VCaP (cell line): ENCODE results near the gene RASGRF2.

Experiments used
- H3K27ac ChIP-seq: fragments of 450-650 bp; 2 replicates; pipeline ENCODE4 v1.5.1; 2017
- TF ChIP-seq, protein P1 (sequence below): fragments of 450-650 bp; conservative IDR thresholded peaks from 2 replicates; pipeline ENCODE4 v1.5.1; 2017; ENCODE audit warnings: mild to moderate bottlenecking, moderate library complexity

Gene RASGRF2

DNA sequence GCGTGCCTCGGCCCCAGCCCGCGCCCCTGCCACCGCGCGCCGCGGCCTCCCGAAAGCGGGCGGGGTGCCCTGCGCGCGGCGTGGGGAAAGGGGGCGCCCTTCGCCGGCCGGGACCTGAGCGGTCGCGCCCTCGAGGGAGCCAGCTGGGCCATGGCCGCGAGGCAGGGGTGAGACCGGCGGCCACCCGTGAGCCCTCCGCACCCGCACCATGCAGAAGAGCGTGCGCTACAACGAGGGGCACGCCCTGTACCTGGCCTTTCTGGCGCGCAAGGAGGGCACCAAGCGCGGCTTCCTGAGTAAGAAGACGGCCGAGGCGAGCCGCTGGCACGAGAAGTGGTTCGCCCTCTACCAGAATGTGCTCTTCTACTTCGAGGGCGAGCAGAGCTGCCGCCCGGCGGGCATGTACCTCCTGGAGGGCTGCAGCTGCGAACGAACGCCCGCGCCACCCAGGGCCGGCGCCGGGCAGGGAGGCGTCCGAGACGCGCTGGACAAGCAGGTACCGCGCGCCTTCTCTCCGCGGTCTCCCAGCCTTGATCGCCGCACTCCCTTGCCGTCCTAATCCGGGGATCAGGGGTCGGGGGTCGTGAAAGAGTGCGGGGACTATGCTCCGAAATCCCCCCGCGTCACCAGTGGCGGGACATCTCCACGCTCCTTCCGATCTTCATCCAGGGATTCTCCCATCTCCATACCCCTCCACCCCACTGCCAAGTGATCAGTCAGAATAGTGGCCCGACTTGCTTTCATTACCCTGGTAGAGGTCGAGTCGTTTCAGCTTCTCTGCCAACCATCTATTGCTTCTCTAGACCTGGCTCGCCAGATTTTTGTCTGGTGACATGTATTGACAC is 590 bp downstream of the RASGRF2 start:
- TF ChIP-seq, protein P1, sequence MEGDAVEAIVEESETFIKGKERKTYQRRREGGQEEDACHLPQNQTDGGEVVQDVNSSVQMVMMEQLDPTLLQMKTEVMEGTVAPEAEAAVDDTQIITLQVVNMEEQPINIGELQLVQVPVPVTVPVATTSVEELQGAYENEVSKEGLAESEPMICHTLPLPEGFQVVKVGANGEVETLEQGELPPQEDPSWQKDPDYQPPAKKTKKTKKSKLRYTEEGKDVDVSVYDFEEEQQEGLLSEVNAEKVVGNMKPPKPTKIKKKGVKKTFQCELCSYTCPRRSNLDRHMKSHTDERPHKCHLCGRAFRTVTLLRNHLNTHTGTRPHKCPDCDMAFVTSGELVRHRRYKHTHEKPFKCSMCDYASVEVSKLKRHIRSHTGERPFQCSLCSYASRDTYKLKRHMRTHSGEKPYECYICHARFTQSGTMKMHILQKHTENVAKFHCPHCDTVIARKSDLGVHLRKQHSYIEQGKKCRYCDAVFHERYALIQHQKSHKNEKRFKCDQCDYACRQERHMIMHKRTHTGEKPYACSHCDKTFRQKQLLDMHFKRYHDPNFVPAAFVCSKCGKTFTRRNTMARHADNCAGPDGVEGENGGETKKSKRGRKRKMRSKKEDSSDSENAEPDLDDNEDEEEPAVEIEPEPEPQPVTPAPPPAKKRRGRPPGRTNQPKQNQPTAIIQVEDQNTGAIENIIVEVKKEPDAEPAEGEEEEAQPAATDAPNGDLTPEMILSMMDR: no peak
- H3K27ac ChIP-seq: peak overlapping the region; percentile 37

DNA sequence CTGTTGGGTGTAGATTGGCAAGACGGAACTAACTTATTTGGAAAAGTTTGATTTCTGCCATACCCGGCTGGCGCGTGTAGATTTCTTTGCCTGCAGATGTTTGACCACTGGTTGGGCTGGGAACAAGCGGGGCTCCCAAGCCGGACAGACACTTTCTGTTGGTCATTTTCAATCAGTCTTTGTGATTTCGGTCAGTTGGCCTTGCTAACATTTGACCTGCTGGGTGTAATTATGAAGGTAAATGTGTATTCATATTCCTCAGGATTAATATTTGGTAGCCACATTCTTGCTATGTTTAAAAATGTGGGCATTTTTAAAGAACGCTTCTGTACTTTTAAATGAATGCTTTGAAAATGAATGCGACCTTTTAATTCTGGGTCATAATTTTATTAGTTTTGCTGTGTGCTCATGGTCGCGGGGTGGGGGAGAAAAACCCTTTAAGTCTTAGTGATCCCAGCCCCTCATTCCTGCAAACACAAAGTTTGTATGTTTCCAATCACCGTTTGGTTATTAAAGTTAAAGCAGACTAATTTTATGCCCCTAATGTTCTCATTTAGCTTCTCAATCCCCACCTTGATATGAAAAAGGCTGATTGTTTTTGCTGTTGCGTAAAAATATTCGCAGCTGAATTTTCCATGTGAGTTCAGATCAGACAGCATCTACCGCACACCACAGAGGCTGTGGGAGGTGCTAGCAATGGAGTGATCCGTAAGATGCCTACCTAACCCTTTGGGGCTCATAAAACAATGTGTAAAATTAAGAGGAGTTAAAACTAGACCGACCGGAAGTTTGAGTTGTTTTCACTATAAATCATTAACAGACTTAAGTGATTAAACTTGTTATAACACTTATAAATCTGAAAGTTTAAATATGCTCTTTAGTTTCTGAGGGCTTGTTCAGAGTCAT is 1.5 kb downstream of the RASGRF2 start:
- TF ChIP-seq, protein P1: no peak
- H3K27ac ChIP-seq: peak overlapping the region; percentile 37

DNA sequence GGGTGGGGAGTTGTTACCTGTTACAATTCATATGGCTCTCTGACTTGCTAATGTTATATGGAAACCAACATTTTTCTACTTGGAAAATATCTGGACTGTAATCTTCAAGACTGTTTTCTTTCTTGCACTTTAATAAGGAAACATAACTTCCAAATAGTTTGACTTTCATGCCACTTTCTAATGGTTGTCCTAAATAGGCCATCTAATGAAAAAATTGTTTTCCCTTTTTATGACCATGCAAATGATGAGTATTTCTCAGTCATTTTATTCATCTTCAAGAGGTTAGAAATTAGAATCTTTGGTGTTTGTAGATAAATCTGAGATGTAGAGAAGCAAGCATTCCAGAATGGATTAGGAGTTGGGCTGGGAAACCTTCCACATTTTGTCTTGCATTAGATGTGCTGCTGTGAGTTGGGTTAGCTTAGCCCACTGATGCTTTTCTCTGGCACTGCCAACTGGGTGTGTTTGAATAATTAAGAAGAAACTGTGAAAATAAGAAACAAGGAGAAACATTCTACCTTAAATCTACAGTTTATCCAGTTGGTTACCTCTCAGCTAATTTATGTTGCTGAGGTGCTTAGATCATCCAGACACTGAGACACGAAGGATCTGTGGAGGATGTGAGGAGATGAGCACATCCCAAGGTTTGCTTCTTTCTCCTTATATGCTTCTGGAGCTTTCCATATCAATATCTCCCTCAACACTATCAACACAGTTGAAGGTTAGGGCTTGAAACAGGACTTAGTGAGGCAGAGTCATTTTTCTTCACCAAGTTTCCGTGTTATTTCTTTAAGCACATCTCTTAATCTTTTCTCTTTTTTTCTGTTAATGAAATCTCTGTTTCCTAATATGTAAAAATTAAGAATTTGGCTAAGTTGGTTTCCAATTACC is 2.7 kb downstream of the RASGRF2 start:
- H3K27ac ChIP-seq: 0 out of 2 replicates have a peak overlapping the region, but pooled peaks have one; percentile 37
- TF ChIP-seq, protein P1: no peak

DNA sequence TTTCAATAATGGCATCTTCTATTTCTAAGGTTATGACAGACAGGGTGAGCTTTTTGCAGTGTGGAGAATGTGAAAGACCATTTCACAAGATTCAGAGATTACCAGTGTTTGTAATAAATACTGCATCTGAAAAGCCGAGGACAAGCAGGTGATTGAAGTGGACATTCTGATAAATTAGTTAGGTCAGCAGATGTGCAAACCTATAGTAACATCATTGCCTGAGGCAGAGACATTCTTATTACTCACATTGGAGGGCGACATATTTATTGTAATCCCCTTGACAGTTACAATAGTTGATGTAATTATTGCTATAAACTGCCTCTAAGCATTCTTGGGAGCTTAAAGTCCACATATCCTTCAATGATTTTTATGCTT is 3.3 kb downstream of the RASGRF2 start:
- no peak overlapping the region for H3K27ac ChIP-seq
- TF ChIP-seq, protein P1: no peak

DNA sequence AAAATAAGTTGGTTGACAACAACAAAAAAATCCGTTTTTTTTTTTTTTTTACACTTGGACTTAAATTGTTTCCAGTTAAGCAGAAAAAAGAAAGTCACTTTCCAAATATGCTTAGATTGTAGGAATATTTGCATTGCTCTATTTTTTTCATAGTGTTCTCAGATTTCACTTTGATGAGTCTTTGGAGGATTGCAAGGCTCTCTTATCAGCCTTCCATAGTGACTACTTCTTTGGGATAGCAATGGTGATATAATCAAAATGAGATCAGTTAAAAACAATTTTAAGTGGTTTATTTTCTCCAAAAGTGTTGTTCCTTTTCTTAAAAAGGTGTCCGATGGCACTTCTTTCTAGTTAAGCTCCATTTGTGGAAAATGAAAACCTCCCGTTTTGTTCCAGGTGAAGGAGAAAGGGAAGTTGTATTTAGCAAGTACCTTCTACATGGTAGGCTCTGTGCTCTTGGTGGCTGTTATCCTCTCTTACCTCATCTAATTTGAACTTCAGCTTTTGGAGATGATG is 3.9 kb downstream of the RASGRF2 start:
- TF ChIP-seq, protein P1: no peak

DNA sequence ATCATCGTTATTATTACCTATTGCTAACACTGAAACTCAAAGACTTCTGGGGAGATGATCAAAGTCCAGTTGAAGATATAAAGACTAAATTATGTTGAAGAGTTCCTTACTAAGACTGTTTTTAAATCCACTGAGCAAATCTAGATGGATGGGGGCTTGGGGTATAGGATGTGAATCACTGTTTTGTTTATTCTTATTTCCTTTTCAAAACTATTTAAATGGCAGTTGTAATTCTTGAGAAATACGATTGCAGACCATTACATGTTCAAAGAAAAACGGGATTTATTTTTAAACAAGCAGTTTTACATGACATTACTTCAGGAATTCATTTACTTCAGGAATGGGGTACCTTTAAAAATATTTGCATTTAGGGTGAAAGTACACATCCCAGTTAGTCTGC is 4.3 kb downstream of the RASGRF2 start:
- H3K27ac ChIP-seq: no peak overlapping the region
- TF ChIP-seq, protein P1: no peak

More for the DNA sequence above, 3.9 kb downstream of the RASGRF2 start:
- no peak overlapping the region for H3K27ac ChIP-seq
